Thoracic aorta (tissue), 2 donors: ENCODE measurements around the gene IDH3G. TPM values are rescaled to one million over a fixed set of nuclear protein-coding genes. Genes with fewer than 3 reads are reported as not detected.

ENCODE experiments used
- ATAC-seq: fragments of 150-250 bp; one replicate; pipeline ENCODE4 v1.8.0; 2017; ENCODE audit warnings: low read depth; ENCODE audit not compliant: insufficient number of reproducible peaks, low FRiP score
- DNase-seq: peaks from one replicate; pipeline ENCODE4 v3.0.0-alpha.2; 2020; ENCODE audit warnings: low spot score
- H3K27ac ChIP-seq, 2 donors: fragments of 200-600 bp; sonication (generic); 1 replicate in 1 of 2; 2 replicates in 1 of 2; pipeline ENCODE4 v1.5.1; 2016; ENCODE audit warnings: mild to moderate bottlenecking in 2 of 2, moderate library complexity in 2 of 2
- H3K27me3 ChIP-seq: fragments of 200-600 bp; sonication (generic); replicated peaks from 2 replicates; pipeline ENCODE4 v1.6.0; 2016; ENCODE audit warnings: mild to moderate bottlenecking; ENCODE audit not compliant: insufficient read depth
- H3K36me3 ChIP-seq: fragments of 200-600 bp; sonication (generic); one replicate; pipeline ENCODE4 v1.5.1; 2016
- H3K4me1 ChIP-seq, 2 donors: fragments of 200-600 bp; sonication (generic); 1 replicate in 1 of 2; 2 replicates in 1 of 2; pipeline versions ENCODE4 v1.5.1 to v1.6.0; 2016; ENCODE audit warnings: low read depth in 2 of 2, mild to moderate bottlenecking in 1 of 2; ENCODE audit not compliant: control insufficient read depth in 1 of 2
- H3K4me3 ChIP-seq: fragments of 200-600 bp; sonication (generic); 2 replicates; pipeline ENCODE4 v1.5.1; 2016; ENCODE audit warnings: mild to moderate bottlenecking
- H3K9me3 ChIP-seq: fragments of 200-600 bp; sonication (generic); 2 replicates; pipeline ENCODE4 v1.5.1; 2016
- CTCF ChIP-seq: fragments of 200-600 bp; sonication (generic); IDR thresholded peaks from one replicate; pipeline ENCODE4 v1.5.1; 2019; ENCODE audit warnings: antibody characterized with exemption
- total RNA-seq, 2 donors: library from RNA; depleted of rRNA; stranded (reverse); fragments of >200 nt; gene quantifications; one replicate each; pipeline versions ENCODE4 v1.1.0 to v1.2.3, GENCODE V29; 2016

IDH3G gene
- total RNA-seq, 2 donors from 2014 or later, result 70.9 to 91.9 TPM

- Histone ChIP-seq H3K4me3 (no peak overlapping the region), H3K27me3 (no peaks in the 10 kb centered on the region), H3K27ac (no peak overlapping the region), H3K36me3 (no peaks in the 10 kb centered on the region), H3K9me3 (no peaks in the 10 kb centered on the region), H3K4me1 (peaks cover 0 to 3% of the 10 kb centered on the region in 2 donors)
- no peak for TF ChIP-seq CTCF
- ATAC-seq (no peak), DNase-seq (no peak)
Measured at GRCh38 chrX:153816831-153817690, 22.9 kb upstream of the IDH3G start.

- no peaks in the 10 kb centered on the region for H3K9me3 ChIP-seq
Measured at GRCh38 chrX:153814591-153815315, 20.6 kb upstream of the IDH3G start.

GRCh38 chrX:153813161-153813560, 19.0 kb upstream of the IDH3G start:
- Histone ChIP-seq H3K4me1 (no peaks in the 10 kb centered on the region), H3K36me3 (no peaks in the 10 kb centered on the region), H3K4me3 (no peak overlapping the region), H3K27me3 (no peaks in the 10 kb centered on the region), H3K9me3 (no peaks in the 10 kb centered on the region), H3K27ac (no peak overlapping the region)
- ATAC-seq (no peak), DNase-seq (no peak)
- no peak for TF ChIP-seq CTCF

More at GRCh38 chrX:153814591-153815315, 20.6 kb upstream of the IDH3G start:
- no peak for TF ChIP-seq CTCF
- DNase-seq (no peak), ATAC-seq (no peak)
- no peak overlapping the region for H3K4me3 ChIP-seq
- H3K4me1 ChIP-seq, result peaks cover 0 to 3% of the 10 kb centered on the region in 2 donors
- H3K36me3 ChIP-seq, result no peaks in the 10 kb centered on the region
- H3K27ac ChIP-seq, result no peak overlapping the region
- no peaks in the 10 kb centered on the region for H3K27me3 ChIP-seq

GRCh38 chrX:153812220-153812619, 18.0 kb upstream of the IDH3G start:
- TF ChIP-seq CTCF, result no peak
- Histone ChIP-seq H3K9me3 (no peaks in the 10 kb centered on the region), H3K27ac (no peak overlapping the region), H3K36me3 (no peaks in the 10 kb centered on the region), H3K4me1 (no peaks in the 10 kb centered on the region), H3K4me3 (no peak overlapping the region), H3K27me3 (no peaks in the 10 kb centered on the region)
- ATAC-seq, result no peak
- no peak for DNase-seq

GRCh38 chrX:153807976-153808375, 13.8 kb upstream of the IDH3G start:
- Histone ChIP-seq H3K36me3 (no peaks in the 10 kb centered on the region), H3K27me3 (no peaks in the 10 kb centered on the region), H3K9me3 (no peaks in the 10 kb centered on the region), H3K4me1 (no peaks in the 10 kb centered on the region), H3K27ac (no peak overlapping the region), H3K4me3 (no peak overlapping the region)
- TF ChIP-seq CTCF, result no peak
- ATAC-seq (no peak), DNase-seq (no peak)
